Measurements from ENCODE around the gene IL2RG. TPM values are rescaled to one million over a fixed set of nuclear protein-coding genes. Genes with fewer than 3 reads are reported as not detected.

IL2RG gene
- total RNA-seq, 6 experiments from 2014 or later: 0.64 to 4.0 (median 1.7) TPM

DNA sequence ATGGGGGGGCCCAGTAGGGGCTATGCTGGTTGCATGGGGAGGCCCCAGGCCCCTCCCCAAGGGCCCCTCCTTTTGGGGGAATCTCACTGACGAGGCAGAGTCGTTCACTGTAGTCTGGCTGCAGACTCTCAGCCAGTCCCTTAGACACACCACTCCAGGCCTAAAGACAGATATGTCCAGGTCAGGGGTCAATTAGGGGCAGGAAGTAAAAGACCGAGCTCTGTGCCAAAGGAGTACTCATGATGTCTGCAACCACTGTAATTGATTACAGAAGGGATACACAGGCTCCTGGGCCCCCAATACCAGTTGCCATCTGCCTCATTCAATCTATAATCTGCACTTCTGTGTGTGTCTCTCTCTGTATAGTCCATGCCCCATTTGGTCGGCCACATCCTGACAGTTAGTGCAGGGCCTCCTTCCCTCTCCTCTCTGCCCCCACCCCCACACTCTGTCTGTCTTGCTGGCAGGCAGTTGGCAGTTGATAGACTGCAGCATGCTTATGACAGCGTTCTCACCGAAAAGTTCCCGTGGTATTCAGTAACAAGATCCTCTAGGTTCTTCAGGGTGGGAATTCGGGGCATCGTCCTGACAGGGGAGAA, 3.5 kb downstream of the IL2RG start:
- TF ChIP-seq, protein P1, sequence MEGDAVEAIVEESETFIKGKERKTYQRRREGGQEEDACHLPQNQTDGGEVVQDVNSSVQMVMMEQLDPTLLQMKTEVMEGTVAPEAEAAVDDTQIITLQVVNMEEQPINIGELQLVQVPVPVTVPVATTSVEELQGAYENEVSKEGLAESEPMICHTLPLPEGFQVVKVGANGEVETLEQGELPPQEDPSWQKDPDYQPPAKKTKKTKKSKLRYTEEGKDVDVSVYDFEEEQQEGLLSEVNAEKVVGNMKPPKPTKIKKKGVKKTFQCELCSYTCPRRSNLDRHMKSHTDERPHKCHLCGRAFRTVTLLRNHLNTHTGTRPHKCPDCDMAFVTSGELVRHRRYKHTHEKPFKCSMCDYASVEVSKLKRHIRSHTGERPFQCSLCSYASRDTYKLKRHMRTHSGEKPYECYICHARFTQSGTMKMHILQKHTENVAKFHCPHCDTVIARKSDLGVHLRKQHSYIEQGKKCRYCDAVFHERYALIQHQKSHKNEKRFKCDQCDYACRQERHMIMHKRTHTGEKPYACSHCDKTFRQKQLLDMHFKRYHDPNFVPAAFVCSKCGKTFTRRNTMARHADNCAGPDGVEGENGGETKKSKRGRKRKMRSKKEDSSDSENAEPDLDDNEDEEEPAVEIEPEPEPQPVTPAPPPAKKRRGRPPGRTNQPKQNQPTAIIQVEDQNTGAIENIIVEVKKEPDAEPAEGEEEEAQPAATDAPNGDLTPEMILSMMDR (IDR thresholded peaks at IDR 0.05): no peak
- no peak for TF ChIP-seq POLR2A (IDR thresholded peaks at IDR 0.05)
- Histone ChIP-seq H3K4me3 (no peak overlapping the region), H3K36me3 (no peaks in the 10 kb centered on the region), H3K27me3 (no peaks in the 10 kb centered on the region), H3K27ac (no peak overlapping the region), H3K9me3 (no peaks in the 10 kb centered on the region), H3K4me1 (no peaks in the 10 kb centered on the region)
- ATAC-seq: peak in 2 of 4 donors; percentile 6 to 8
- WGBS (ENCODE audit: insufficient coverage, low coverage, low lambda C conversion rate, missing lambda C conversion rate): 31% methylated on average over 6 of the region's 9 CpGs
- DNase-seq: no peak
- intact Hi-C loops (cut with DNase I): no loop called here

DNA sequence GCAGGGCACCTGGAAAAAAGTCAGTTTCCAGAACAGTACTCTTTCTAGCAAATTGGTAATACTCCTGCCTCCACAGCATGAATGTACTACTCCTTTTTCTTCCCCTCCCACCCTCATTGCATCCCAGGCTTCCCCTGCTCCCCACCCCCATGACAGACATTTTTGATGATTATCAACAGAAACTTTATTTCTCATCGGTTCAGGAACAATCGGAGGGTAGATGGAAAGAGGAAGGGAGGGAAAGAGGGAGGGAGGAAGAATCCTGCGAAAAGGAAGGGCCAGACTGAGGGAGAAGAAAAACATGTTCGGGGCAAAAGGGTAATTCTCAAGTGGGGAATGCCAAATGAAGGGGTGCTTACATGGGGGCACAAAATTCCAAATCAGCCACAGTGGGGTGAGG, 4.1 kb downstream of the IL2RG start:
- ATAC-seq (no peak), DNase-seq (no peak)
- Histone ChIP-seq H3K9me3 (no peaks in the 10 kb centered on the region), H3K36me3 (no peaks in the 10 kb centered on the region), H3K27ac (no peak overlapping the region), H3K4me3 (no peak overlapping the region), H3K4me1 (no peaks in the 10 kb centered on the region), H3K27me3 (no peaks in the 10 kb centered on the region)
- no peak for TF ChIP-seq POLR2A (IDR thresholded peaks at IDR 0.05)
- TF ChIP-seq, protein P1 (IDR thresholded peaks at IDR 0.05): no peak
- WGBS (ENCODE audit: insufficient coverage, low coverage, low lambda C conversion rate, missing lambda C conversion rate): 80% methylated on average over 4 of the region's 4 CpGs
- intact Hi-C loops (cut with DNase I): no loop called here

- H3K36me3 ChIP-seq: no peaks in the 10 kb centered on the region
- ATAC-seq (no peak), DNase-seq (no peak)
- H3K4me1 ChIP-seq: no peaks in the 10 kb centered on the region
- H3K4me3 ChIP-seq: no peak within 1 kb of the TSS
- H3K27me3 ChIP-seq: no peaks in the 10 kb centered on the region
- 64% methylated on average over 1 of the region's 1 CpG for WGBS (ENCODE audit: insufficient coverage, low coverage, low lambda C conversion rate, missing lambda C conversion rate)
- no peaks in the 10 kb centered on the region for H3K9me3 ChIP-seq
- H3K27ac ChIP-seq: no peak within 1 kb of the TSS
- no peak for TF ChIP-seq POLR2A (IDR thresholded peaks at IDR 0.05)
- TF ChIP-seq, protein P1 (IDR thresholded peaks at IDR 0.05): no peak
- intact Hi-C loops (cut with DNase I): no loop called here
Observed at GRCh38 chrX:71106427-71106826, 5.0 kb downstream of the IL2RG start, which contains the start of gene CXorf65. Gene CXorf65 (minus strand): TSS chrX:71106740. CDS start chrX:71106556, 184 bp downstream.

DNA sequence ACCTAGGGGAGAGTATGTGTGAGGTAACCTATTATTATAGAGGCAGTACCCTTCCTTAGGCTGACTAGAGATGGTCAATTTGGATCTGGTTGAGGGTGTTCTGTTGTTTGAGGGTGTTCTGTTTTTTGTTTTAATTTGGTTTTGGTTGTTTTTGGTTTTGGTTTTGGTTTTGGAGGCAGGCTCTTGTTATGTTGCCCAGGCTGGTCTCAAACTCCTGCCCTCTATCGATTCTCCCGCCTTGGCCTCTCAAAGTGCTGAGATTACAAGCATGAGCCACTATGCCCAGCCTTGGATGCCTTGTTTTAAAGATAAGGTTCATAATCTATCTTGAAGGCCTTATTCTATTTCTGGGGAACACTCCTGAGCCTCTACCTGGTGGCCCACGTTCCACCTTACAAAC, 5.7 kb downstream of the IL2RG start:
- ATAC-seq (no peak), DNase-seq (no peak)
- intact Hi-C loops (cut with DNase I): no loop called here
- Histone ChIP-seq H3K27me3 (no peaks in the 10 kb centered on the region), H3K36me3 (no peaks in the 10 kb centered on the region), H3K4me3 (no peak overlapping the region), H3K9me3 (no peaks in the 10 kb centered on the region), H3K27ac (no peak overlapping the region), H3K4me1 (no peaks in the 10 kb centered on the region)
- TF ChIP-seq, protein P1 (IDR thresholded peaks at IDR 0.05): no peak
- 61% methylated on average over 3 of the region's 3 CpGs for WGBS (ENCODE audit: insufficient coverage, low coverage, low lambda C conversion rate, missing lambda C conversion rate)
